Urinary bladder (tissue), 4 donors: ENCODE measurements around the gene FHOD3. TPM values are rescaled to one million over a fixed set of nuclear protein-coding genes. Genes with fewer than 3 reads are reported as not detected.

Experiments used
- DNase-seq: peaks from one replicate; pipeline ENCODE4 v3.0.0-alpha.2; 2015; ENCODE audit errors: extremely low spot score
- H3K27ac ChIP-seq: one replicate; pipeline ENCODE4 v1.5.1; 2013; ENCODE audit warnings: low read depth, mild to moderate bottlenecking, moderate library complexity
- H3K36me3 ChIP-seq: one replicate; pipeline ENCODE4 v1.6.1; 2013; ENCODE audit warnings: mild to moderate bottlenecking, moderate library complexity; ENCODE audit not compliant: insufficient read depth
- H3K4me1 ChIP-seq: one replicate; pipeline ENCODE4 v1.6.1; 2013; ENCODE audit warnings: mild to moderate bottlenecking, moderate library complexity; ENCODE audit not compliant: insufficient read depth
- H3K4me3 ChIP-seq: one replicate; pipeline ENCODE4 v1.5.1; 2013; ENCODE audit warnings: low read depth, low read length
- WGBS: extraction: QIAGEN DNeasy Blood & Tissue Kit; methylation state at CpG from one replicate; pipeline ENCODE4 v1.1.7; 2013; 5-methylcytosine and 5-hydroxymethylcytosine counted together
- polyA plus RNA-seq: library from polyadenylated mRNA; stranded (reverse); fragments of 200-250 nt; gene quantifications from one replicate; pipeline ENCODE4 v1.2.3, GENCODE V29; 2013
- total RNA-seq: library from RNA; depleted of rRNA; stranded (reverse); fragments of >200 nt; gene quantifications from one replicate; pipeline ENCODE4 v1.2.3, GENCODE V29; 2014
- donor health status: healthy with polysubstance abuse.
- donor health status: healthy.

FHOD3 gene
- total and polyA plus RNA-seq, 2 donors, result 27.2 to 35.4 TPM

GRCh38 chr18:36693931-36694620, 396.6 kb downstream of the FHOD3 start:
- no peaks in the 10 kb centered on the region for H3K36me3 ChIP-seq
- H3K27ac ChIP-seq, result no peak overlapping the region
- WGBS, result 32% methylated on average over 15 of the region's 15 CpGs
- H3K4me1 ChIP-seq, result no peaks in the 10 kb centered on the region
- no peak overlapping the region for H3K4me3 ChIP-seq
- no peak for DNase-seq

- no peak overlapping the region for H3K27ac ChIP-seq
- no peaks in the 10 kb centered on the region for H3K36me3 ChIP-seq
- DNase-seq, result no peak
- no peaks in the 10 kb centered on the region for H3K4me1 ChIP-seq
- 76% methylated on average over 3 of the region's 3 CpGs for WGBS
- H3K4me3 ChIP-seq, result no peak overlapping the region
Measured at GRCh38 chr18:36695806-36696205, 398.3 kb downstream of the FHOD3 start.

- Histone ChIP-seq H3K4me3 (no peak overlapping the region), H3K27ac (no peak overlapping the region), H3K4me1 (no peaks in the 10 kb centered on the region), H3K36me3 (no peaks in the 10 kb centered on the region)
- 82% methylated on average over 2 of the region's 2 CpGs for WGBS
- DNase-seq, result no peak
Measured at GRCh38 chr18:36697905-36698304, 400.4 kb downstream of the FHOD3 start.

GRCh38 chr18:36700955-36701354, 403.4 kb downstream of the FHOD3 start:
- H3K36me3 ChIP-seq, result no peaks in the 10 kb centered on the region
- H3K4me3 ChIP-seq, result no peak overlapping the region
- WGBS, result 81% methylated on average over 4 of the region's 4 CpGs
- no peak overlapping the region for H3K27ac ChIP-seq
- H3K4me1 ChIP-seq, result no peaks in the 10 kb centered on the region
- no peak for DNase-seq

- Histone ChIP-seq H3K4me3 (no peak overlapping the region), H3K36me3 (no peaks in the 10 kb centered on the region), H3K4me1 (no peaks in the 10 kb centered on the region), H3K27ac (no peak overlapping the region)
- 81% methylated on average over 10 of the region's 10 CpGs for WGBS
- DNase-seq, result no peak
Measured at GRCh38 chr18:36702401-36703013, 405.0 kb downstream of the FHOD3 start.

GRCh38 chr18:36704156-36704555, 406.6 kb downstream of the FHOD3 start:
- no peaks in the 10 kb centered on the region for H3K36me3 ChIP-seq
- 86% methylated on average over 6 of the region's 6 CpGs for WGBS
- no peaks in the 10 kb centered on the region for H3K4me1 ChIP-seq
- H3K4me3 ChIP-seq, result no peak overlapping the region
- no peak overlapping the region for H3K27ac ChIP-seq
- DNase-seq, result no peak

GRCh38 chr18:36706134-36706881, 408.8 kb downstream of the FHOD3 start:
- Histone ChIP-seq H3K4me3 (no peak overlapping the region), H3K36me3 (no peaks in the 10 kb centered on the region), H3K4me1 (no peaks in the 10 kb centered on the region), H3K27ac (no peak overlapping the region)
- DNase-seq, result no peak
- 76% methylated on average over 8 of the region's 8 CpGs for WGBS

GRCh38 chr18:36708366-36708765, 410.9 kb downstream of the FHOD3 start:
- no peaks in the 10 kb centered on the region for H3K36me3 ChIP-seq
- no peak overlapping the region for H3K27ac ChIP-seq
- no peak overlapping the region for H3K4me3 ChIP-seq
- no peak for DNase-seq
- 75% methylated on average over 4 of the region's 4 CpGs for WGBS
- no peaks in the 10 kb centered on the region for H3K4me1 ChIP-seq

GRCh38 chr18:36709315-36709714, 411.8 kb downstream of the FHOD3 start:
- Histone ChIP-seq H3K4me3 (no peak overlapping the region), H3K4me1 (no peaks in the 10 kb centered on the region), H3K36me3 (no peaks in the 10 kb centered on the region), H3K27ac (no peak overlapping the region)
- 90% methylated on average over 6 of the region's 6 CpGs for WGBS
- DNase-seq, result no peak

- DNase-seq, result no peak
- Histone ChIP-seq H3K27ac (no peak overlapping the region), H3K4me3 (no peak overlapping the region), H3K4me1 (no peaks in the 10 kb centered on the region), H3K36me3 (no peaks in the 10 kb centered on the region)
- 70% methylated on average over 6 of the region's 6 CpGs for WGBS
Measured at GRCh38 chr18:36711014-36711725, 413.7 kb downstream of the FHOD3 start.

- Histone ChIP-seq H3K4me3 (no peak overlapping the region), H3K4me1 (no peaks in the 10 kb centered on the region), H3K27ac (no peak overlapping the region), H3K36me3 (no peaks in the 10 kb centered on the region)
- 42% methylated on average over 6 of the region's 6 CpGs for WGBS
- DNase-seq, result no peak
Measured at GRCh38 chr18:36711813-36712444, 414.4 kb downstream of the FHOD3 start.

GRCh38 chr18:36714476-36714875, 417.0 kb downstream of the FHOD3 start:
- no peaks in the 10 kb centered on the region for H3K36me3 ChIP-seq
- WGBS, result over 99% methylated on average over 3 of the region's 3 CpGs
- no peak overlapping the region for H3K4me3 ChIP-seq
- no peak for DNase-seq
- no peak overlapping the region for H3K27ac ChIP-seq
- no peaks in the 10 kb centered on the region for H3K4me1 ChIP-seq

GRCh38 chr18:36717422-36718110, 420.1 kb downstream of the FHOD3 start:
- no peak overlapping the region for H3K27ac ChIP-seq
- H3K4me3 ChIP-seq, result no peak overlapping the region
- no peak for DNase-seq
- 93% methylated on average over 12 of the region's 12 CpGs for WGBS
- no peaks in the 10 kb centered on the region for H3K36me3 ChIP-seq
- H3K4me1 ChIP-seq, result no peaks in the 10 kb centered on the region
